Measurements from ENCODE around the gene FCER1G. TPM values are rescaled to one million over a fixed set of nuclear protein-coding genes. Genes with fewer than 3 reads are reported as not detected.

Gene FCER1G
- total RNA-seq, 1 donor from 2014 or later, result 0.71 TPM

DNA sequence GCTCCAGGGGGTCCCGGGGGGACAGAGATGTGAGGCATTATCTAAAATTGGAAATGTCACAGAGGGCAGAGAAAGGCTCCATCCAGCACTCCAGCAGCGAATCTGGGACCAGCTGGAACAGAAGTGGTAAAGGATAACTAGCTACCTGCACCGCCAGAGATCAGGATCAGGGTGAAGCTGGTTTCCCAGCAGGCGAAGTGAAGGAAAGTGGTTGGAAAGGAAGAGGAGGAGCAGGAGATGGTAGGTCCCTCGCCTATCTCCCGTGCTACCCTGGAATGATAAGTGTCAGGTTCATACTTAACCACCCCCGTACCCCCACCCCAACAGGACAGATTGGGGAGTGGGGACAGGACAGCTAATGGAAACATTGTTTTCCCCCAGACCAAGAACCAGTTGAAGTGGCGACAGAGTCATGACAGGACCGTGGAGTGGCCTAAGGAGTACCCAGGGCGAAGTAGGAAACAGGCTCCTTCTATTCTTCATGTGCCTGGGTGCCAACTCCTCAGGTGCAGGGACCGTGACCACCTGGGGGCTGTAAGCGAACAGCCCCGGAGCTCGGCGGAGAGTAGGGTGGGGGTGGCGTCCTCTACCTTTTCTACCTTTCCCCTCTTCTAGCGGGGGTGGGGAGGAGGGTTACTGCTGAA, 38.5 kb upstream of the FCER1G start:
- Mint-ChIP-seq H3K4me1 (ENCODE audit: low read depth) (peaks cover 44% of the 10 kb centered on the region), H3K4me3 (ENCODE audit: low read depth) (peak overlapping the region; percentile 99), H3K27me3 (ENCODE audit: low read depth) (no peaks in the 10 kb centered on the region), H3K9me3 (no peaks in the 10 kb centered on the region), H3K36me3 (ENCODE audit: low read depth) (peaks cover 51% of the 10 kb centered on the region), H3K27ac (peak overlapping the region; percentile 97)
- DNase-seq (ENCODE audit: low spot score), result no peak
- intact Hi-C loops (cut with micrococcal nuclease), result loop anchor here (1.0 to 2.0 kb wide), 2 partner anchors 10 to 44 kb away; partner anchors contain the start of genes DEDD and PPOX

DNA sequence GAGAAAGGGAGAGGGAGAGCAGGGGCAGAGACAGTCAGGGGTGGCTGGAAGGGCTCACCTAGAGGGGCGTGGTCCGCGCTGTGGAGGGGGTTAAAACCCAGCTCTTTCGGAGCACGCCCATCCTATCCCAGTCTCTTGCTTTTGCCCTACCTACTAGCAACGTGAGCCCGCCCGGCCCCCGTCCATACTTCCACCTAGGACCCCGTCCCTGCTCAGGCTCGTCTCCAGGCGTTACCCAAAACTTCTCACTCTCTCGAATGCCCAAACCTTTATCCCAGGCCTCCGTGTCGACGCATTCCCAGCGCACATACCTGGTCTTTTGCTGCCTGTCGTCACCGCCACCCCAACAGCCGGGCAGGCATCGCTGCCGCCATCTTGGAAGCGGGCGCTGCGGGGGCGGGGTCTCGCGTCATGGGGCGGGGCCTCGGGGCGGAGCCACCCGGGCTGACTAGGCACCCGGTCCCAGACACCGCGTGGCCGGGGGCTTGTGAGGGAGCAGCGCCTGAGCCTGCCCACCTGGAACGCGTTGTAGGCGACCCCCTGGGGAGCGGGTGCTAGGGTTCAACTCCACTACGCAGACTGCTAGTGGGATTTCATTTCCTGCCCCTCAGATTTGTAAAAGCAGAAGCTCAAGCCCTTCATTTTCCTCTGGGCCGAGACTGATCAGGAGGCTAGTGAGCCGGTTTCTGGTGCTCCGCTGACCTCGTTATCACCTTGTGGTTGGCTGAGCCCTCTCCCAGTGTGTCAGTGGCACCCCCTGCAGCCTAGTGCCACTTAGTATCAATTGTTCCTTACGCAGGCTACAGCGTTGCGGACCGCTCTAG, 37.8 kb upstream of the FCER1G start, which contains the start of gene B4GALT3:
Gene B4GALT3 (minus strand): TSS at position 396 of the 824 bp plus-strand sequence. CDS start 1,447 bp downstream, outside the sequence.
- peaks cover 44% of the 10 kb centered on the region for H3K36me3 Mint-ChIP-seq (ENCODE audit: low read depth)
- DNase-seq (ENCODE audit: low spot score), result peak; percentile 92
- intact Hi-C loops (cut with micrococcal nuclease), result loop anchor here (1.0 to 2.0 kb wide), 2 partner anchors 11 to 45 kb away; partner anchors contain the start of genes DEDD and PPOX
- H3K27me3 Mint-ChIP-seq (ENCODE audit: low read depth), result no peaks in the 10 kb centered on the region
- no peaks in the 10 kb centered on the region for H3K9me3 Mint-ChIP-seq
- H3K27ac Mint-ChIP-seq, result peak within 1 kb of the TSS; percentile 97
- peak within 1 kb of the TSS; percentile 99 for H3K4me3 Mint-ChIP-seq (ENCODE audit: low read depth)
- peaks cover 48% of the 10 kb centered on the region for H3K4me1 Mint-ChIP-seq (ENCODE audit: low read depth)

DNA sequence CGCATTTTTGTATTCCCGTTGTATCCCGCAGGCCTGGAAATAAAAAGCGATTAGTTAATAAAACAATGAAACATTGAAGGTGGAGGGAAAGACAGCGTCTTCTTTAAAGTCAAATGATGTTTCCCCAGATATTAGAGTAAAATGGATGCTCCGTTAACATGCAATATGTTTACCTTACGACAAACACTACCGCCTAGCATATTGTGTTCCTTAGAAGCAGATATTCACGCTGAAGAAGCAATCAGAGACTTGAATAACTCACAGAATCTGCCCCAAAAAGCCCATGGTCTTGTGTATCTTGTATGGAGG, 37.2 kb upstream of the FCER1G start:
- no peak for DNase-seq (ENCODE audit: low spot score)
- Mint-ChIP-seq H3K27me3 (ENCODE audit: low read depth) (no peaks in the 10 kb centered on the region), H3K4me3 (ENCODE audit: low read depth) (peak overlapping the region; percentile 99), H3K36me3 (ENCODE audit: low read depth) (peaks cover 39% of the 10 kb centered on the region), H3K27ac (peak overlapping the region; percentile 97), H3K9me3 (no peaks in the 10 kb centered on the region), H3K4me1 (ENCODE audit: low read depth) (peaks cover 48% of the 10 kb centered on the region)
- intact Hi-C loops (cut with micrococcal nuclease), result loop anchor here (1.0 to 2.0 kb wide), 2 partner anchors 12 to 45 kb away; partner anchors contain the start of genes DEDD and PPOX

DNA sequence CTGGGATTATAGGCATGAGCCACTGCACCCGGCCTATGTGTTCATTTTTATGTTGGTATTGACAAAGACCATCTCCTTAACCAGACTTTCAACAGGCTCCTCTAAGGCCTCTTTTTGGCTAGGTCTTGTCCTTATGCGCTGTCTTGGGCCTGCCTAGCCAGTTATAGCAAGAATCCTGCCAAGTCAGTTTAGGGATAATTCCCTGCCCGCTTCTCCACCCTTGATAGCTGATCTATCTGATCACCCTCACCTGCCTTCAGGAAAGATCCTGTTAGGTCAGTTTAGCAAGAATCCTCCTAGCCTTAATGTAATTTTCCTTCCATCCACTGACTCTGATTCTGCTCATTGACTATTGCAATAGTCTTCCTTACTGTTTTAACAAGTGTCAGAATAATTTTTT, 35.4 kb upstream of the FCER1G start:
- Mint-ChIP-seq H3K9me3 (no peaks in the 10 kb centered on the region), H3K36me3 (ENCODE audit: low read depth) (peaks cover 23% of the 10 kb centered on the region), H3K4me1 (ENCODE audit: low read depth) (peaks cover 60% of the 10 kb centered on the region), H3K4me3 (ENCODE audit: low read depth) (no peak overlapping the region), H3K27me3 (ENCODE audit: low read depth) (no peaks in the 10 kb centered on the region), H3K27ac (peak overlapping the region; percentile 23)
- intact Hi-C loops (cut with micrococcal nuclease), result loop anchor here (1.0 kb wide), 1 partner anchor 46 kb away; no protein-coding TSS in a partner anchor
- DNase-seq (ENCODE audit: low spot score), result no peak

DNA sequence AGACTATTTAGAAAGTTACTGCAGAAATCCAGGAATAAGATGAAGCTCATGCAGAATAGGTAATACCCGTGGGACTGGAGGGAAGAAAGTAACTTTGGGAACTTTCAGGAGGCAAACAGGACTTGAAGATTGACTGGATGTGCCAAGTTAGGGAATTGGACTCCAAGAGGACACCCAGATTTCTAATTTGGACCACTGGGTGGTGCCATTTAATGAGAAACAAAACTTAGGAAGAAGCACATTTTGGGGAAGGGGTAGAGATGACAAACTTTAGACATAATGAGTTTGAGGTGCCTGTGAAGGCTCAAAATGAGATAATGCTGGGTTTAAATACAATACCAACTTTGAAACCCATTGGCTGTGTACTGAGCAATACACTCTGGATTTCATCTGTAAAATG, 34.5 kb upstream of the FCER1G start:
- DNase-seq (ENCODE audit: low spot score), result no peak
- Mint-ChIP-seq H3K4me1 (ENCODE audit: low read depth) (peaks cover 62% of the 10 kb centered on the region), H3K36me3 (ENCODE audit: low read depth) (peaks cover 13% of the 10 kb centered on the region), H3K4me3 (ENCODE audit: low read depth) (no peak overlapping the region), H3K27ac (peak overlapping the region; percentile 75), H3K27me3 (ENCODE audit: low read depth) (no peaks in the 10 kb centered on the region), H3K9me3 (no peaks in the 10 kb centered on the region)
- intact Hi-C loops (cut with micrococcal nuclease), result loop anchor here (1.0 kb wide), 1 partner anchor 45 kb away; no protein-coding TSS in a partner anchor

DNA sequence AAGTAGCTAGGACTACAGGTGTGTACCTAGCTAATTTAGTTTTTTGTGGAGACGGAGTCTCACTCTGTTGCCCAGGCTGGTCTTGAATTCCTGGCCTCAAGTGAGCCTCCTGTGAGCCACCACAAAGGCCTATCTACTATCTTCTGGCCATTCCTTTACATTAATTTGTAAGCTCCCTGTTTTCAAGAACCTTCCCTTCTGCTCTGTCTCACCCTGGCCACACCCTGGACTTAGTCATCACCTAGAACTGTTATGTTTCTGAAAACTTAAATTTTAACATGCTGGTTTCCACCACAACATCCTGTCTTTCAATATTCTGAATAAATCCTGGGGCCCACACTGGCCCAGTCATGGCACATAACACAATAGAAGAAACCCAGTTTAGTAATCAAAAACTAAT, 32.9 kb upstream of the FCER1G start:
- Mint-ChIP-seq H3K27ac (peak overlapping the region; percentile 99), H3K4me1 (ENCODE audit: low read depth) (peaks cover 64% of the 10 kb centered on the region), H3K9me3 (no peaks in the 10 kb centered on the region), H3K4me3 (ENCODE audit: low read depth) (peak overlapping the region; percentile 61), H3K36me3 (ENCODE audit: low read depth) (peaks cover 1% of the 10 kb centered on the region), H3K27me3 (ENCODE audit: low read depth) (no peaks in the 10 kb centered on the region)
- DNase-seq (ENCODE audit: low spot score), result peak; percentile 62
- intact Hi-C loops (cut with micrococcal nuclease), result no loop called here

DNA sequence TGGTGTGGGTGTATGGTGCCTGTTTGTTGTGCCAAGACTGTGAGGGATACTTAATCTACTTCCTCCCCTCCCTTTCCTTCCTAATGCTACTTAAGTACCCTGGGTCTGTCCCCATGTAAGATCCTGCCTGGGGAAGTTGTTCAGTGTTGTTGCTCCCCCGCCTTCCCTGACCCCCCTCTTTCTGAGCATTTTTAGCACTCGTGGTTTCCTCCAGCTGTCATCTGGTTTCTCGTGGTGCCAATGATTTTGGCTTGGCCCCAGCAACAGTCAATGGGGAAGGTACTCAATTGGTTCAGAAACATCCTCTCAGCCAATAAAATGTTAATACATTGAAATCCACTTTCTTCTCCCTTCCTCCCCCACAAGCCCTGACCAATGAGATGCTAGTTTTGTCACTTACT, 29.8 kb upstream of the FCER1G start:
- H3K4me1 Mint-ChIP-seq (ENCODE audit: low read depth), result peaks cover 55% of the 10 kb centered on the region
- H3K27ac Mint-ChIP-seq, result peak overlapping the region; percentile 98
- no peaks in the 10 kb centered on the region for H3K27me3 Mint-ChIP-seq (ENCODE audit: low read depth)
- peak overlapping the region; percentile 67 for H3K4me3 Mint-ChIP-seq (ENCODE audit: low read depth)
- intact Hi-C loops (cut with micrococcal nuclease), result loop anchor here (1.0 to 2.0 kb wide), 2 partner anchors 17 to 40 kb away; partner anchors contain the start of gene NDUFS2
- DNase-seq (ENCODE audit: low spot score), result peak; percentile 78
- no peaks in the 10 kb centered on the region for H3K9me3 Mint-ChIP-seq
- H3K36me3 Mint-ChIP-seq (ENCODE audit: low read depth), result no peaks in the 10 kb centered on the region

DNA sequence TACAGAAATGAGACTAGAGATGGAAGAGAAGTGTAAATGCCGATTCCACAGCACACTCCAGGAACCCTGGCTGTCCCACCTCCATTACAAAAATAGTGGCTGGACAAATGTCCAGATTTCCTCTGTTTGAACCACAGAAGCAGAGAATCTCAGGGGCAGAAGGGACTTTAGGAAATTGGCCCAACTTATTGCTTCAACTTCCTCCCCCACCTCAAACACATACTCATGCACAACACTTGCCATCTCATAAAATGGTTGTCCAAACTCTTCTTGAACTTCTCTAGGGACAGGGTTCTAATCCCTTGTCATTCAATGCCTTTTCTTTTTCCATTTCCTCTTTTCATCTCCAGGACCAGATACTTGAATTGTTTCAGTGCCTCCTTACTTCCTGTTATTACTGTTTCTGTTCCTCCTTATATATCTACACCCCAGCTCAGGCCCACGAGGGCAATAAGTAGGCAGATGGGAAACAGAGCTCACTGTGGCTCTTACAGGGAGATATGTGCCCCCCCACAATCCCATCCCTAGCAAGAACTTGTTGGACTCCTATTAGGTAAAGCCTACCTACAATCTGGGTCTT, 29.3 kb upstream of the FCER1G start:
- intact Hi-C loops (cut with micrococcal nuclease), result loop anchor here (1.0 to 2.0 kb wide), 2 partner anchors 16 to 39 kb away; partner anchors contain the start of gene NDUFS2
- no peaks in the 10 kb centered on the region for H3K27me3 Mint-ChIP-seq (ENCODE audit: low read depth)
- no peaks in the 10 kb centered on the region for H3K9me3 Mint-ChIP-seq
- H3K4me1 Mint-ChIP-seq (ENCODE audit: low read depth), result peaks cover 49% of the 10 kb centered on the region
- peak overlapping the region; percentile 67 for H3K4me3 Mint-ChIP-seq (ENCODE audit: low read depth)
- peak overlapping the region; percentile 98 for H3K27ac Mint-ChIP-seq
- no peaks in the 10 kb centered on the region for H3K36me3 Mint-ChIP-seq (ENCODE audit: low read depth)
- no peak for DNase-seq (ENCODE audit: low spot score)

DNA sequence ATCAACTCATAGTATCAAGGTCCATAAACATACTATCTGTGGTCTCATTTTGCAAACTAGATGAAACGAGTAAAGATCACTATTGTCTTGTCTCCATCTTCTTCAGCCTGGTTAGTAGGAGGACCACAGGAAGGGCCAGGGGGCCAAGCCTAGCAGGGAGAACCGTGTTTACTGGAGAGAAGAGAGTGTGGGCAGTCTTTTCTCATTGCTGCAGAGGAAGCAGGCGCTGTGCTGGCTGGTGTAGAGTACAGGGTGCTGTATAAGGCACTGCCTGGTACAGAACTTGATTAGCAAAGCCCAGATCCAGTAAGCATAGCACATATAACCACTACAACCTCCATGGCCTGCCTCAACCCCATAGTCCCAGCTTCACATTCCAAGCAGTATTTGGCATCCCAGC, 27.8 kb upstream of the FCER1G start:
- no peak for DNase-seq (ENCODE audit: low spot score)
- no peaks in the 10 kb centered on the region for H3K27me3 Mint-ChIP-seq (ENCODE audit: low read depth)
- no peak overlapping the region for H3K4me3 Mint-ChIP-seq (ENCODE audit: low read depth)
- H3K9me3 Mint-ChIP-seq, result no peaks in the 10 kb centered on the region
- peaks cover 44% of the 10 kb centered on the region for H3K4me1 Mint-ChIP-seq (ENCODE audit: low read depth)
- no peaks in the 10 kb centered on the region for H3K36me3 Mint-ChIP-seq (ENCODE audit: low read depth)
- peak overlapping the region; percentile 31 for H3K27ac Mint-ChIP-seq
- intact Hi-C loops (cut with micrococcal nuclease), result no loop called here

DNA sequence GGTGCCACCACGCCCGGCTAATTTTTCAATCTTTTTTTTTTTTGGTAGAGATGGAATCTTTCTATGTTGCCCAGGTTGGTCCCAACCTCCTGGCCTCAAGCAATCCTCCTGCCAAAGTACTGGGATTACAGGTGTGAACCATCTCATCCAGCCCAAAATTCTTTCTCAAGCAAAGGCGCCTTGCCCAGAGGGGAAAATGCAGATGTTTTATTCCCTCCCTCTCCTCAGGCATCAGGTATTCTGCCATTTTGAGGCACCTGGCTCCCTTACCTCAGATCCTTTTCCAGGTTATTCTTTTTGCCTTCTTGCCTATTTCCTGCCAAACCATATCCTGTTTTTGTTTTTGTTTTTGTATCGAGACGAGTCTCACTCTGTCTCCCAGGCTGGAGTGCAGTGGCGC, 26.7 kb upstream of the FCER1G start:
- Mint-ChIP-seq H3K27ac (no peak overlapping the region), H3K9me3 (no peaks in the 10 kb centered on the region), H3K4me3 (ENCODE audit: low read depth) (no peak overlapping the region), H3K4me1 (ENCODE audit: low read depth) (peaks cover 43% of the 10 kb centered on the region), H3K27me3 (ENCODE audit: low read depth) (no peaks in the 10 kb centered on the region), H3K36me3 (ENCODE audit: low read depth) (no peaks in the 10 kb centered on the region)
- no peak for DNase-seq (ENCODE audit: low spot score)
- intact Hi-C loops (cut with micrococcal nuclease), result no loop called here

DNA sequence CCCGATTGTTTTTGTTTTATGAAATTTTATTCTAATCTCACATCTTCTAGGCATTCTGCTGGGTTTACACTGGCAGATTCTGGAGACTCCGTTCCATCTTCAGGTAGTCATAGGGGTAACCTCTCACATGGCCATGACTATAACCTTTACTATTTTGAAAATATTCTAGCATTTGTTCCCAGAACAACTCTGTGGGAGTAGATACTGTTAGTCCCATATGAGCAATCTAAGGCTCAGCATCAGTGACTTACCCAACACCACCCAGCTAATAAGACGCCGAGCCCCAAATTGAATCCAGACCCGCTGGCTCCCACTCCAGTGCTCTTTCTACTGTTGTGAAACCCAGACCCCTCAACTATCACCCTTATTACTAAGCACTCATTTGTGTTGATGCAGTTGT, 26.1 kb upstream of the FCER1G start:
- peaks cover 39% of the 10 kb centered on the region for H3K4me1 Mint-ChIP-seq (ENCODE audit: low read depth)
- intact Hi-C loops (cut with micrococcal nuclease), result no loop called here
- H3K36me3 Mint-ChIP-seq (ENCODE audit: low read depth), result no peaks in the 10 kb centered on the region
- H3K27ac Mint-ChIP-seq, result no peak overlapping the region
- no peak for DNase-seq (ENCODE audit: low spot score)
- H3K27me3 Mint-ChIP-seq (ENCODE audit: low read depth), result no peaks in the 10 kb centered on the region
- no peaks in the 10 kb centered on the region for H3K9me3 Mint-ChIP-seq
- H3K4me3 Mint-ChIP-seq (ENCODE audit: low read depth), result no peak overlapping the region

DNA sequence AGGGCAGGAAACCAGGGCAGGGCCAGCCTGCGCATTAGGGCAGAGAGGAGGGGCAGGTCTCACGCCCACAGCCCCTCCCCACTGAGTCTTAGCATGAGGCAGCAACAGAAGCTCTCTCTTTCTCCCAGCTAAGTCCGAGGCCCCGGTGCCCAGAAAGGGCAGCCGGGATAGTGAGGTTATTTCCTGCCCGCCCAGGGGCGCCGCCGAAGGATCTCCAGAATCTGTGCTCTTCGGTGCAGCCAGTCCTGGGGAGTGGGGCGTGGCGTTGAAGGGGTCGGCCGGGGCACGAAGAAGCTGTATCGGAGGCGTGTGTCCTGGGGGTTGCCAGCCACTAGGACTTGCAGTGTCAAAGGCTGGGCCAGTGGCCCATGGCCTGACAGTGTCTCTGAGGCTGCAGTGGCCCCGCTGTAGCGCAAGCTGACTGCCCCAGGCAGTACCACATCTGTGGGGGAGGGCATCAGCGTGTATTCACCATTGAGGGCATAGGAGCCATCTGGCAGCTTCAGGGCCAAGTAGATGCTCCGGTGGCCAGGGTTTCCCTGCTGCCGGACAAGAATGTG, 24.1 kb upstream of the FCER1G start:
- peaks cover 26% of the 10 kb centered on the region for H3K4me1 Mint-ChIP-seq (ENCODE audit: low read depth)
- no peak overlapping the region for H3K4me3 Mint-ChIP-seq (ENCODE audit: low read depth)
- no peaks in the 10 kb centered on the region for H3K9me3 Mint-ChIP-seq
- H3K36me3 Mint-ChIP-seq (ENCODE audit: low read depth), result no peaks in the 10 kb centered on the region
- no peak for DNase-seq (ENCODE audit: low spot score)
- intact Hi-C loops (cut with micrococcal nuclease), result loop anchor here (5.0 kb wide), 1 partner anchor 191 kb away; no protein-coding TSS in a partner anchor
- no peaks in the 10 kb centered on the region for H3K27me3 Mint-ChIP-seq (ENCODE audit: low read depth)
- H3K27ac Mint-ChIP-seq, result no peak overlapping the region

Data from activated T-helper 2 cell treated with anti-CD3 and anti-CD28 coated beads, Interferon-gamma antibody, Interleukin-2, Interleukin-4, amounts not matched to agents 10 μg/mL and 5 μg/mL and 100 μg/mL, durations not matched to agents 14 hours and 24 hours and 36 hours (primary cell).